Vagina (tissue), 2 donors: ENCODE data around the gene MTAP. TPM values are rescaled to one million over a fixed set of nuclear protein-coding genes. Genes with fewer than 3 reads are reported as not detected.

Source experiments
- DNase-seq, 2 donors: peaks; one replicate each; pipeline ENCODE4 v3.0.0-alpha.2; 2017; ENCODE audit errors: extremely low spot score in 2 of 2
- H3K27ac ChIP-seq: fragments of 200-600 bp; sonication (generic); one replicate; pipeline ENCODE4 v1.5.1; 2019
- H3K27me3 ChIP-seq: fragments of 200-600 bp; sonication (generic); one replicate; pipeline ENCODE4 v1.5.1; 2019
- H3K36me3 ChIP-seq, 2 donors: fragments of 200-600 bp; sonication (generic); one replicate each; pipeline ENCODE4 v1.5.1; 2017 to 2019
- H3K4me1 ChIP-seq: fragments of 200-600 bp; sonication (generic); one replicate; pipeline ENCODE4 v1.5.1; 2019
- H3K4me3 ChIP-seq, 2 donors: fragments of 200-600 bp; sonication (generic); 1 replicate in 1 of 2; 2 replicates in 1 of 2; pipeline ENCODE4 v1.5.1; 2016 to 2019
- H3K9me3 ChIP-seq: fragments of 200-600 bp; sonication (generic); one replicate; pipeline ENCODE4 v1.5.1; 2019
- CTCF ChIP-seq, 3 experiments: fragments of 450-650 bp in 2 of 3; fragments of 200-600 bp in 1 of 3; sonication (generic) in 1 of 3; IDR thresholded peaks; one replicate each; pipeline ENCODE4 v1.5.1; 2017 to 2019; ENCODE audit warnings: antibody characterized with exemption in 3 of 3, mild to moderate bottlenecking in 2 of 3, moderate library complexity in 2 of 3
- POLR2A ChIP-seq, 2 donors: fragments of 450-650 bp; IDR thresholded peaks; one replicate each; pipeline ENCODE4 v1.6.1; 2017; ENCODE audit warnings: antibody characterized with exemption in 2 of 2, mild to moderate bottlenecking in 2 of 2, moderate library complexity in 2 of 2
- POLR2AphosphoS5 ChIP-seq, 2 donors: sonication (generic); formaldehyde crosslinking; IDR thresholded peaks; one replicate each; pipeline ENCODE4 v1.9.0; 2017; ENCODE audit warnings: antibody characterized with exemption in 2 of 2, mild to moderate bottlenecking in 2 of 2, low read depth in 1 of 2; ENCODE audit not compliant: insufficient read depth in 1 of 2
- intact Hi-C: fragments of 100-400 bp; cut with DNase I; formaldehyde crosslinking; loops from one replicate; pipeline ENCODE4 v1.15.1; 2023
- total RNA-seq: library from RNA; depleted of rRNA; stranded (reverse); fragments of >200 nt; gene quantifications from one replicate; pipeline ENCODE4 v1.2.3, GENCODE V29; 2016

The MTAP gene
- total RNA-seq, 1 donor from 2014 or later: 19.9 TPM

- Histone ChIP-seq H3K4me3 (no peak overlapping the region), H3K27ac (peak overlapping the region; percentile 42), H3K4me1 (peaks cover 37% of the 10 kb centered on the region), H3K9me3 (no peaks in the 10 kb centered on the region), H3K36me3 (peaks cover 0 to 44% of the 10 kb centered on the region in 2 donors), H3K27me3 (no peaks in the 10 kb centered on the region)
- TF ChIP-seq CTCF (IDR thresholded peaks at IDR 0.05): peak; percentile 50 to 80 (median 72)
- TF ChIP-seq POLR2A (IDR thresholded peaks at IDR 0.05): no peak
- TF ChIP-seq POLR2AphosphoS5 (IDR thresholded peaks at IDR 0.05; ENCODE audit: insufficient read depth in 1 of 2, low read depth in 1 of 2): peak in 1 of 2 donors; percentile 73
- DNase-seq: no peak
- intact Hi-C loops: loop anchor here (5.0 kb wide), 1 partner anchor 433 kb away; no protein-coding TSS in a partner anchor
Observed at GRCh38 chr9:21813575-21814473, 11.4 kb downstream of the MTAP start.

GRCh38 chr9:21815643-21816042 is 13.2 kb downstream of the MTAP start:
- intact Hi-C loops: no loop called here
- peaks cover 0 to 42% of the 10 kb centered on the region in 2 donors for H3K36me3 ChIP-seq
- no peaks in the 10 kb centered on the region for H3K9me3 ChIP-seq
- DNase-seq: no peak
- H3K27me3 ChIP-seq: no peaks in the 10 kb centered on the region
- H3K27ac ChIP-seq: no peak overlapping the region
- no peak overlapping the region for H3K4me3 ChIP-seq
- H3K4me1 ChIP-seq: peaks cover 27% of the 10 kb centered on the region
- TF ChIP-seq CTCF (IDR thresholded peaks at IDR 0.05) (no peak), POLR2AphosphoS5 (IDR thresholded peaks at IDR 0.05; ENCODE audit: insufficient read depth in 1 of 2, low read depth in 1 of 2) (no peak), POLR2A (IDR thresholded peaks at IDR 0.05) (no peak)

DNA sequence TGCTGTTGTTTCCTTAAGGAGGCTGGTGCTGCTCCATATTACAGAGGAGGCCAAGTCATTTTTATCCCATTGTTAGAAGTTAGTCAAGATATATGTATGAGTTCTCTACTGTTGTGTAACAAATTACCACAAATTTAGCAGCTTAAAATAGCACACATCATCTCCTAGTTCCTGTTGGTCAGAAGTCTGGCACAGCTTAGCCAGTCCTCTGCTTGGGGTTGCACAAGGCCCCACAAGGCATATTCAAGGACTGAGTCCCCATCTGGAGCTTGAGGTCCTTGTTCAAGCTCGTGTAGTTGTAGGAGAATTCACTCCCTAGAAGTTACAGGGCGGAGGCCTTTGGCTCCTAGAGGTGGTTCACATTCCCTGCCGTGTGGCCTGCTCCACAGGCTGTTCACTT is 14.7 kb downstream of the MTAP start:
- intact Hi-C loops: no loop called here
- no peaks in the 10 kb centered on the region for H3K27me3 ChIP-seq
- H3K36me3 ChIP-seq: peaks cover 0 to 38% of the 10 kb centered on the region in 2 donors
- H3K27ac ChIP-seq: no peak overlapping the region
- no peak for DNase-seq
- no peak overlapping the region for H3K4me3 ChIP-seq
- no peaks in the 10 kb centered on the region for H3K9me3 ChIP-seq
- H3K4me1 ChIP-seq: peaks cover 22% of the 10 kb centered on the region
- TF ChIP-seq POLR2AphosphoS5 (IDR thresholded peaks at IDR 0.05; ENCODE audit: insufficient read depth in 1 of 2, low read depth in 1 of 2): no peak
- TF ChIP-seq CTCF (IDR thresholded peaks at IDR 0.05): no peak
- TF ChIP-seq POLR2A (IDR thresholded peaks at IDR 0.05): no peak

- H3K27ac ChIP-seq: no peak overlapping the region
- intact Hi-C loops: no loop called here
- DNase-seq: no peak
- H3K27me3 ChIP-seq: no peaks in the 10 kb centered on the region
- H3K9me3 ChIP-seq: no peaks in the 10 kb centered on the region
- H3K36me3 ChIP-seq: peaks cover 0 to 21% of the 10 kb centered on the region in 2 donors
- H3K4me3 ChIP-seq: no peak overlapping the region
- no peak for TF ChIP-seq POLR2A (IDR thresholded peaks at IDR 0.05)
- no peak for TF ChIP-seq POLR2AphosphoS5 (IDR thresholded peaks at IDR 0.05; ENCODE audit: insufficient read depth in 1 of 2, low read depth in 1 of 2)
- TF ChIP-seq CTCF (IDR thresholded peaks at IDR 0.05): no peak
- H3K4me1 ChIP-seq: peaks cover 6% of the 10 kb centered on the region
Observed at GRCh38 chr9:21825637-21826036, 23.2 kb downstream of the MTAP start.
